ENCODE results near the gene COL9A1.

DNA sequence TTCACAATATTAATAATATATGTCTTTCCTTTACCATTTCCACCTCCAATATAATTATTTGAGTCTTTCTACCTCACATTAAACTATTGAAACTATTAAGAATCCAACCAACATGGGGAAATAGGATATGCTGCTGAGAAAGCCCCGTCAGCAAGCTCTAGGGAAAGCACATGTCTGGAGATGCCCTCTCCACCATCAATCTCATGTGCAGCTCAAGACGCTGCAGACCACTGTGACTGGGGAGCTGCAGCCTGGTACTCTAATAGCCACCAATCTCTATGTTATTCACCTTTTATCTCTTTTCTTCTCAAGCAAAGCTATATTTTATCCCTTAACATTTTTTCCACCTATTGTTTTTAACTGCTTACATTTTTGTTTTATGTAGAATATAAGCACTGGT lies 50.3 kb downstream of the COL9A1 start:
- TF ChIP-seq RCOR1 (IDR thresholded peaks at IDR 0.05; ENCODE audit: low read depth, low read length) (no peak), POLR2A (IDR thresholded peaks at IDR 0.05; ENCODE audit: low read length) (no peak), POLR2AphosphoS2 (conservative IDR thresholded peaks at IDR 0.05; ENCODE audit: low read length) (no peak), EP300 (IDR thresholded peaks at IDR 0.05) (no peak), HDAC2 (IDR thresholded peaks at IDR 0.05) (no peak), HOXB5 (CRISPR knock-in tag; IDR thresholded peaks at IDR 0.05) (no peak), ZFP36 (IDR thresholded peaks at IDR 0.05; ENCODE audit: borderline replicate concordance, partially characterized antibody) (no peak)
- TF ChIP-seq, protein P1, sequence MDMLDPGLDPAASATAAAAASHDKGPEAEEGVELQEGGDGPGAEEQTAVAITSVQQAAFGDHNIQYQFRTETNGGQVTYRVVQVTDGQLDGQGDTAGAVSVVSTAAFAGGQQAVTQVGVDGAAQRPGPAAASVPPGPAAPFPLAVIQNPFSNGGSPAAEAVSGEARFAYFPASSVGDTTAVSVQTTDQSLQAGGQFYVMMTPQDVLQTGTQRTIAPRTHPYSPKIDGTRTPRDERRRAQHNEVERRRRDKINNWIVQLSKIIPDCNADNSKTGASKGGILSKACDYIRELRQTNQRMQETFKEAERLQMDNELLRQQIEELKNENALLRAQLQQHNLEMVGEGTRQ (IDR thresholded peaks at IDR 0.05): no peak
- TF ChIP-seq, protein P2, sequence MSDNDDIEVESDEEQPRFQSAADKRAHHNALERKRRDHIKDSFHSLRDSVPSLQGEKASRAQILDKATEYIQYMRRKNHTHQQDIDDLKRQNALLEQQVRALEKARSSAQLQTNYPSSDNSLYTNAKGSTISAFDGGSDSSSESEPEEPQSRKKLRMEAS (IDR thresholded peaks at IDR 0.05): no peak
- TF ChIP-seq, protein P3, sequence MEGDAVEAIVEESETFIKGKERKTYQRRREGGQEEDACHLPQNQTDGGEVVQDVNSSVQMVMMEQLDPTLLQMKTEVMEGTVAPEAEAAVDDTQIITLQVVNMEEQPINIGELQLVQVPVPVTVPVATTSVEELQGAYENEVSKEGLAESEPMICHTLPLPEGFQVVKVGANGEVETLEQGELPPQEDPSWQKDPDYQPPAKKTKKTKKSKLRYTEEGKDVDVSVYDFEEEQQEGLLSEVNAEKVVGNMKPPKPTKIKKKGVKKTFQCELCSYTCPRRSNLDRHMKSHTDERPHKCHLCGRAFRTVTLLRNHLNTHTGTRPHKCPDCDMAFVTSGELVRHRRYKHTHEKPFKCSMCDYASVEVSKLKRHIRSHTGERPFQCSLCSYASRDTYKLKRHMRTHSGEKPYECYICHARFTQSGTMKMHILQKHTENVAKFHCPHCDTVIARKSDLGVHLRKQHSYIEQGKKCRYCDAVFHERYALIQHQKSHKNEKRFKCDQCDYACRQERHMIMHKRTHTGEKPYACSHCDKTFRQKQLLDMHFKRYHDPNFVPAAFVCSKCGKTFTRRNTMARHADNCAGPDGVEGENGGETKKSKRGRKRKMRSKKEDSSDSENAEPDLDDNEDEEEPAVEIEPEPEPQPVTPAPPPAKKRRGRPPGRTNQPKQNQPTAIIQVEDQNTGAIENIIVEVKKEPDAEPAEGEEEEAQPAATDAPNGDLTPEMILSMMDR (IDR thresholded peaks at IDR 0.05): no peak
- TF ChIP-seq, protein P4, sequence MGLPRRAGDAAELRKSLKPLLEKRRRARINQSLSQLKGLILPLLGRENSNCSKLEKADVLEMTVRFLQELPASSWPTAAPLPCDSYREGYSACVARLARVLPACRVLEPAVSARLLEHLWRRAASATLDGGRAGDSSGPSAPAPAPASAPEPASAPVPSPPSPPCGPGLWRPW (IDR thresholded peaks at IDR 0.05): no peak
